Thoracic aorta (tissue), 2 donors: Measurements from ENCODE around the gene CRADD. TPM values are rescaled to one million over a fixed set of nuclear protein-coding genes. Genes with fewer than 3 reads are reported as not detected.

ENCODE experiments used
- ATAC-seq: fragments of 150-250 bp; one replicate; pipeline ENCODE4 v1.8.0; 2017; ENCODE audit warnings: low read depth; ENCODE audit not compliant: insufficient number of reproducible peaks, low FRiP score
- DNase-seq: peaks from one replicate; pipeline ENCODE4 v3.0.0-alpha.2; 2020; ENCODE audit warnings: low spot score
- H3K27ac ChIP-seq, 2 donors: fragments of 200-600 bp; sonication (generic); 1 replicate in 1 of 2; 2 replicates in 1 of 2; pipeline ENCODE4 v1.5.1; 2016; ENCODE audit warnings: mild to moderate bottlenecking in 2 of 2, moderate library complexity in 2 of 2
- H3K27me3 ChIP-seq: fragments of 200-600 bp; sonication (generic); replicated peaks from 2 replicates; pipeline ENCODE4 v1.6.0; 2016; ENCODE audit warnings: mild to moderate bottlenecking; ENCODE audit not compliant: insufficient read depth
- H3K36me3 ChIP-seq: fragments of 200-600 bp; sonication (generic); one replicate; pipeline ENCODE4 v1.5.1; 2016
- H3K4me1 ChIP-seq, 2 donors: fragments of 200-600 bp; sonication (generic); 1 replicate in 1 of 2; 2 replicates in 1 of 2; pipeline versions ENCODE4 v1.5.1 to v1.6.0; 2016; ENCODE audit warnings: low read depth in 2 of 2, mild to moderate bottlenecking in 1 of 2; ENCODE audit not compliant: control insufficient read depth in 1 of 2
- H3K4me3 ChIP-seq: fragments of 200-600 bp; sonication (generic); 2 replicates; pipeline ENCODE4 v1.5.1; 2016; ENCODE audit warnings: mild to moderate bottlenecking
- H3K9me3 ChIP-seq: fragments of 200-600 bp; sonication (generic); 2 replicates; pipeline ENCODE4 v1.5.1; 2016
- total RNA-seq, 2 donors: library from RNA; depleted of rRNA; stranded (reverse); fragments of >200 nt; gene quantifications; one replicate each; pipeline versions ENCODE4 v1.1.0 to v1.2.3, GENCODE V29; 2016
- TF ChIP-seq, protein P1 (sequence below): fragments of 200-600 bp; sonication (generic); IDR thresholded peaks from one replicate; pipeline ENCODE4 v1.5.1; 2019; ENCODE audit warnings: antibody characterized with exemption

CRADD gene
- total RNA-seq, 2 donors from 2014 or later = 33.0 to 57.9 TPM

- Histone ChIP-seq H3K9me3 (no peaks in the 10 kb centered on the region), H3K27me3 (no peaks in the 10 kb centered on the region), H3K36me3 (no peaks in the 10 kb centered on the region), H3K4me1 (no peaks in the 10 kb centered on the region), H3K4me3 (no peak overlapping the region), H3K27ac (no peak overlapping the region)
- ATAC-seq (no peak), DNase-seq (no peak)
- TF ChIP-seq, protein P1, sequence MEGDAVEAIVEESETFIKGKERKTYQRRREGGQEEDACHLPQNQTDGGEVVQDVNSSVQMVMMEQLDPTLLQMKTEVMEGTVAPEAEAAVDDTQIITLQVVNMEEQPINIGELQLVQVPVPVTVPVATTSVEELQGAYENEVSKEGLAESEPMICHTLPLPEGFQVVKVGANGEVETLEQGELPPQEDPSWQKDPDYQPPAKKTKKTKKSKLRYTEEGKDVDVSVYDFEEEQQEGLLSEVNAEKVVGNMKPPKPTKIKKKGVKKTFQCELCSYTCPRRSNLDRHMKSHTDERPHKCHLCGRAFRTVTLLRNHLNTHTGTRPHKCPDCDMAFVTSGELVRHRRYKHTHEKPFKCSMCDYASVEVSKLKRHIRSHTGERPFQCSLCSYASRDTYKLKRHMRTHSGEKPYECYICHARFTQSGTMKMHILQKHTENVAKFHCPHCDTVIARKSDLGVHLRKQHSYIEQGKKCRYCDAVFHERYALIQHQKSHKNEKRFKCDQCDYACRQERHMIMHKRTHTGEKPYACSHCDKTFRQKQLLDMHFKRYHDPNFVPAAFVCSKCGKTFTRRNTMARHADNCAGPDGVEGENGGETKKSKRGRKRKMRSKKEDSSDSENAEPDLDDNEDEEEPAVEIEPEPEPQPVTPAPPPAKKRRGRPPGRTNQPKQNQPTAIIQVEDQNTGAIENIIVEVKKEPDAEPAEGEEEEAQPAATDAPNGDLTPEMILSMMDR = no peak
Observed at GRCh38 chr12:93852173-93852591, 175.0 kb downstream of the CRADD start.

DNA sequence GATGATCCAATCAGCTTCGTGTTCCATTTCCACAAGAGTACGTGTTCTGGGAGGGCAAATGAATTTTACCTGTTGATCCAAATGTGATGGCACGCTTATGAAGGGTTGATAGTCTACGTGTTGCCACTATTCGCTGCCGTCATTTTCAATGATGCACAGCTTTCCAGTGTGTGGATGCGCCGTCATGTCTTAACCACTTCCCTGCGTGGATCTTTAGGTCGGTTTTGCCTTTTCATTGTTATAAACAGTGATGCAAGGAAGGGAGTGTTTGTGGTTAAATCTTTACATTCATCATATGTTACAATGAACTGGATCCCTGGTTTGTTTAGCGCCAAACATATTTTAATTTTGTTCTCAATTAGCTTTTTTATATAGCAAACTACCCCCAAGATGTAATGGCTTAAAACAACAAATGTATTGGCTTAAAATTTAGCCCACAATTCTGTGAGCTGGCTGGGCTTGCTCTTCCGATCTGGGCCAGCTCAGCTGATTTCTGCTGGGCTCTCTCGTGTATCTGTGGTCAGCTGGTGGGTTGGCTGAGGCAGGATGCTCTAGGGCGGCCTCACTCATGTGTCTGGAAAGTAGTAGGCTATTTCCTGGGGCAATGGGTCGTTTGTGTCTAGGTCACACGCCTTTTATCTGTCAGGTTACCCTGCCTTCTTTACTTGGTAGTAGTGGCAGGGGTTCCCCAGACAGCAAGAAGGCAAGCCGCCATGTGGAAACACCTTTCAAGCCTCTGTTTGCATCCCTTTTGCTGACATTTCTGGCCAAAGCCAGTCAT, 176.7 kb downstream of the CRADD start:
- DNase-seq = no peak
- H3K27me3 ChIP-seq = no peaks in the 10 kb centered on the region
- ATAC-seq = no peak
- no peaks in the 10 kb centered on the region for H3K36me3 ChIP-seq
- no peak overlapping the region for H3K4me3 ChIP-seq
- H3K9me3 ChIP-seq = no peaks in the 10 kb centered on the region
- no peaks in the 10 kb centered on the region for H3K4me1 ChIP-seq
- TF ChIP-seq, protein P1 = no peak
- H3K27ac ChIP-seq = no peak overlapping the region

- no peaks in the 10 kb centered on the region for H3K9me3 ChIP-seq
- no peaks in the 10 kb centered on the region for H3K27me3 ChIP-seq
- ATAC-seq = no peak
- no peaks in the 10 kb centered on the region for H3K4me1 ChIP-seq
- DNase-seq = no peak
- no peak overlapping the region for H3K4me3 ChIP-seq
- no peak overlapping the region for H3K27ac ChIP-seq
- TF ChIP-seq, protein P1 = no peak
- H3K36me3 ChIP-seq = no peaks in the 10 kb centered on the region
Observed at GRCh38 chr12:93855261-93855660, 178.1 kb downstream of the CRADD start.

DNA sequence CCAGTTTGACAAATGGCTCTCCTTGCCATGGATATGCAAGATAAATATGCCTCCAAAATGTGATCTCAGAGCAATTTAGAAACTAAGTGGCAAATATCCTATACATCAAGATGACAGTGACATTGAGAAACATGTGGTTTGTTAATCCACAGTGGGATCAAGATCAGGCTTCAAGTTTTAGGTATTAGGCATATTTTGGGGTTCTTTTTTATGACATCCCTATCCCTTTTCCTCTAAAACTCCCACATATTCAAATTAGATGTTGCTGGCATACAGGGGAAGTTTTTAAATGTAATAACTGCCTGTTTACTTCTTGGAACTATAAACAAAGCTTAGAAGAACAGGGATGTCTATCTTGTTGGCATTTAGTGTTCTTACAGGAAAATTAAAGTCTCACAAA, 179.4 kb downstream of the CRADD start:
- H3K4me3 ChIP-seq = no peak overlapping the region
- ATAC-seq = no peak
- no peaks in the 10 kb centered on the region for H3K4me1 ChIP-seq
- no peak for DNase-seq
- TF ChIP-seq, protein P1 = no peak
- no peak overlapping the region for H3K27ac ChIP-seq
- no peaks in the 10 kb centered on the region for H3K36me3 ChIP-seq
- no peaks in the 10 kb centered on the region for H3K27me3 ChIP-seq
- no peaks in the 10 kb centered on the region for H3K9me3 ChIP-seq

GRCh38 chr12:93857279-93857938, 180.2 kb downstream of the CRADD start:
- H3K4me1 ChIP-seq = no peaks in the 10 kb centered on the region
- H3K27ac ChIP-seq = no peak overlapping the region
- no peaks in the 10 kb centered on the region for H3K27me3 ChIP-seq
- TF ChIP-seq, protein P1 = no peak
- no peaks in the 10 kb centered on the region for H3K9me3 ChIP-seq
- DNase-seq (no peak), ATAC-seq (no peak)
- H3K36me3 ChIP-seq = no peaks in the 10 kb centered on the region
- no peak overlapping the region for H3K4me3 ChIP-seq
